Loucy (cell line): ENCODE data around the gene GSG1L.

Experiments used
- CTCF ChIP-seq: fragments of 200-600 bp; sonication (generic); conservative IDR thresholded peaks from 2 replicates; pipeline ENCODE4 v1.5.1; 2014; ENCODE audit warnings: mild to moderate bottlenecking, antibody characterized with exemption, low read length
- EZH2phosphoT487 ChIP-seq: fragments of 200-600 bp; IDR thresholded peaks from 2 replicates; pipeline ENCODE4 v1.6.1; 2018; ENCODE audit warnings: antibody characterized with exemption, mild to moderate bottlenecking, moderate library complexity, borderline replicate concordance

GRCh38 chr16:27923751-27924150 lies 139.8 kb downstream of the GSG1L start:
- no peak for TF ChIP-seq CTCF
- TF ChIP-seq EZH2phosphoT487, result no peak
